Measurements from ENCODE around the gene POU2F3.

POU2F3 gene

GRCh38 chr11:120224972-120225909 lies 14.7 kb upstream of the POU2F3 start:
- DNase-seq: peak in 1 of 56 donors; percentile 18

- DNase-seq: peak in 1 of 56 donors; percentile 36
Measured at GRCh38 chr11:120226242-120226641, 13.7 kb upstream of the POU2F3 start.

GRCh38 chr11:120226714-120227113 lies 13.2 kb upstream of the POU2F3 start:
- DNase-seq: no peak

DNA sequence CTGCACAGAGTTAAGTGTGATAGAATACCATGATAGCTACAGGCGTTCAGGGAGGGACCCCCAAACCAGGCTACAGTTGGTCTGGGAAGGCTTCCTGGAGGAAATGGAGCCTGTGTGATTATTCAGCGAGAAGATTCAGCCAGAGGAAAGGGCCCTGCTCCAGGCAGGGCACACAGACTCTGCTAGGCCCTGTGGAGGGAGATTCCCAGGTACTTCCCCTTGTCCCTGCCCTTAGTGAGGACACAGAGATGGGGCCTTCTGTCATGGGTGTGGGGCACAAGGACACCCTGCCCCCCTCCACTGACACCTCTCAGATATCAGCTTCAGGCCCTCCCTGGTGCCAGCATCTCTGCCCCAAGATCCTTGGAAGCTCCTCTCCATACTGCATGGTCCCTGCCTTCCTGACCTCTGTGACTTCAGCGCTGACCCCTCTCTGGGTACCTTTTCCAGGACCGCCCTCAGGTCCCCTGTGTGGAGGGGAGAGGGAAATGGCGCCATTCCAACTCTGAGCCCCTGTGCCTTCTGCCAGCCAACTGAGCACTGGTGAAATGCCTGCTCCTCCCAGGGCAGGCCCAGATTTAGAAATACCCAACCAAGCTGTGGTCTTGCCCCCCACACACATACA lies 12.6 kb upstream of the POU2F3 start:
- DNase-seq: no peak

GRCh38 chr11:120228794-120229384 lies 11.1 kb upstream of the POU2F3 start:
- no peak for DNase-seq

- DNase-seq: peak in 16 of 56 donors; percentile 8 to 65 (median 22)
Measured at GRCh38 chr11:120229451-120230424, 10.2 kb upstream of the POU2F3 start.

DNA sequence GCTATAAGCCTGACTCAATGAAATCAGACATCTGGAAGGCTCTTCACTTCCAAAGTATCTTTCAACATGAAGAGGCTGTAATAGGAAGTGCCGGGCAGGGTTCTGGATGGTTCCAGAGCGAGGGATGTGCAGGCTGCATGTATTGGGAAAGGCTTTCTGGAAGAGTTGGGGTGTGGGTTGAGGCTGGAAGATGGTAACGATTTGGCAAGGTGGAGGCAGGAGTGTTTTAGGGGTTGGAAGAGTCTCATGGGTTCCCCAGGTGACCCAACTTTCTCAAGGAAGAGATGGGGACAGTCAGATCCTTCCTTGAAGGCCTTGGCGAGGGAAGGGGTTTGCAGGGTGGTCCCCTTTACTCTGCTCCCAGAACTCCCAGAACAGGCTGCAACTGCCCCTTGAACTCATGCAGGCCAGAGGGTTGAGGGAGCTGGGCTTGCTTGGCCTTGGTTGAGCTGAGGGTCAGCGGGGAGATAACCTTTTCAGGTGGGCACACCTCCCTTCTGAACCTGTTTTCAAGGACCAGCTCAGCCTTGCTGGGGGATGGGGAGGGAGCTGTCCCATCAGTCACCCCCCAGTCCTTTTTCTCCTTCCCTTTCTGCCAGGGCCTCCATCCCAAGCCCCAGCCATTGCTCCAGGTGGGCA lies 9.4 kb upstream of the POU2F3 start:
- DNase-seq: no peak

DNA sequence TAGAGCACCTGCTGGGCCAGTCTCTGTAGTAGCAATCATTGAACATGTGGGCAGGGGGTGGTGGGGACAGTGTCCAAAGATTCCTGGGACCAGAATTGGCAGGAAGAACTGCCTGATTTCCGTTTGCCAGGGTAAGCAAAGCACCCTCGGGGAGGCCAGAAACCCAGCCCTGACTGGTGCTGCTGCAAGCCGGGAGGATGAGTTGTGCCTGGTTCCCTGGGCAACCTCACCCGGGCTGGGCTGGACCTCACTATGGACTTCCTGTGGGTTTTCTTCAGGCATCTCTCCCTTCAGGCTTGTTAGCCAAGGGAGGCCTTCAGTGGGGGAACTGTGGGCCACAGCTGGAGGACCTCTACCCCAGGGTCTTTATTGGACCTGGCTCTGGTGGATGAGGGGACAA lies 8.0 kb upstream of the POU2F3 start:
- DNase-seq: no peak

- DNase-seq: no peak
Measured at GRCh38 chr11:120233207-120233803, 6.6 kb upstream of the POU2F3 start.

DNA sequence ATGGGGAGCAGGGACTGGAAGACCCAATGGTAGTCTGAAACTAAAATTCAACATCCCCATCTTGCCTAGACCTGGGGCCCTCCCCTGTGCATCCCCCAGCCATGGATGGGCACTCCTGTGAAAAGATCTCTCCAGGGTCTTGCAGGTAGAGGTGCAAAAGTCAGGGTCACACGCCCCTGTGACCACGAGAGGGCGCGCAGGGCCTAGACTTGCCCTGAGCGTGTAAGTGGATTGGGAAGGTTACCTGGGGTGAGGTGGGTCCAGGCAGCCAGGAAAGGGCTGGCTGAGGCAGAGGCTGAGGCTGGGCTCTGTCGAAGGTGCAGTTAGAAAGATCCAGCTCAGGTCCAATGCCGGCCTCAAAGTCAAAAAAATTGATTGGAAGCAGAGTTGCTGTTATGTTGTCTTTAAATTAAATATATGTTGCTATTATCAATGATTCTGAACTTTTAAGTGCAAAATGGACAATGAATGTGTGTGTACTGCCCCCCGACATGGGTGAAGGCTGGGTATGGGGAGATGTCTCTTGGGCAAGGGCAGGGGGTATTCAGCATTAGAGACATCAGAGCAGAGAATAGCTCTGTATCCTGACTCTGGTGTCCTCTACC lies 4.8 kb upstream of the POU2F3 start:
- DNase-seq: peak in 16 of 56 donors; percentile 7 to 61 (median 18)

GRCh38 chr11:120236169-120237107 lies 3.5 kb upstream of the POU2F3 start:
- DNase-seq: no peak

- DNase-seq: no peak
Measured at GRCh38 chr11:120238968-120239620, 846 bp upstream of the POU2F3 start.

- no peak for DNase-seq
Measured at GRCh38 chr11:120240866-120241265, 926 bp downstream of the POU2F3 start.

- DNase-seq: no peak
Measured at GRCh38 chr11:120241277-120241676, 1.3 kb downstream of the POU2F3 start.

GRCh38 chr11:120243221-120243620 lies 3.3 kb downstream of the POU2F3 start:
- no peak for DNase-seq

DNA sequence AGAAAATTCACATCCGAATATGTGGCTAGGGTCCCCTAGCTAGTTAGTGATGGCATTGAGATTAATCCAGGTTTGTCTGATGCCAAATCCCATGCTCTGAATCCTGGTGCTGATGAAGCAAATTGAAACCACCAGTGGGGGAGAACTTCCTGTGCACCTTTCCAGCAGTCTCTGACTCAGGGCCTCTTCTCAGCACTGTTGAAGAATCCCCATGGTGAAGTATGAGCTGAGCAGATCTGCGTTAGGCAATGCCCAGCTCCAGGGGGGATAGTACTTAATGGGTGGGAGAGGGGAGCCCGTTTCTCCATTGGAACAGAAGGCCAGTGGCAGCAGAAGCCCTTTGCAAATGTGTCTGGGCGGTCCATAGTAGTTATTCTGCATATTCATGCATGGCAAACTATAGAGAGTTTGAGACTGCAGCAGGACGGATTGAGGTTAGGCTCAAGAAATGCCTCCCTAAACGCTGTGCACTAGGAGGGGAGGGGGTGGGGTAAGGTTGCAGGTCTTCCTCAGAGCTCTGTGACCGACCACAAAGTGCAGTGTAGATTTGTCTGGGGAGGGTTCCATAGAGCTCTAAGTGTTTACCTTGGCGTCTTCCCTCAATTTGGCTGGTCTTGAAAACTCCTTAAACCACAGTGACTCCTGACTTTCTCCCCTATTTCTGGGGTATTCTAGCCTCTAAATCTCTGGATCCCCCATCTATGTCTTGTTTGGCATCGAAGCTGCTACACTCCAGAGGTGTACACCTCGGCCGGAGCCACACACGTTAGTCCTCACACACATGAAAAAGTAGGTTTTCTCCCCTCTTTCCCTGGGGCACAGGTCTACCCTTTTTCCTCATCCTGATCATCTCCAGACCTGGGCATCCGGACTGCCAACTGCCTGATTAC lies 4.8 kb downstream of the POU2F3 start:
- DNase-seq: no peak

- DNase-seq: no peak
Measured at GRCh38 chr11:120245434-120245833, 5.5 kb downstream of the POU2F3 start.
